GM06990 (cell line): ENCODE data around the gene MAD1L1.

ENCODE experiments used
- DNase-seq: peaks from one replicate; pipeline ENCODE4 v3.0.0-alpha.2; 2011; ENCODE audit not compliant: insufficient read length; ENCODE audit errors: extremely low read depth
- H3K27me3 ChIP-seq: replicated peaks from 2 replicates; pipeline ENCODE4 v1.6.0; 2011; ENCODE audit warnings: low read length; ENCODE audit not compliant: control insufficient read depth, insufficient read depth
- H3K36me3 ChIP-seq: 2 replicates; pipeline ENCODE4 v1.5.1; 2011; ENCODE audit warnings: low read length; ENCODE audit not compliant: control insufficient read depth, insufficient read depth
- H3K4me3 ChIP-seq: replicated peaks from 2 replicates; pipeline ENCODE4 v1.5.1; 2011; ENCODE audit warnings: low read depth, mild to moderate bottlenecking, control low read depth, low read length
- TF ChIP-seq, protein P1 (sequence below): IDR thresholded peaks from 2 replicates; pipeline ENCODE4 v1.5.1; 2011; ENCODE audit warnings: low read length, control low read depth, mild to moderate bottlenecking, inconsistent platforms; ENCODE audit not compliant: insufficient read depth, poor library complexity, severe bottlenecking

The MAD1L1 gene

GRCh38 chr7:2232766-2233520 lies at the start of gene MAD1L1:
Gene MAD1L1, minus strand, starts transcription at chr7:2232945. Its CDS starts 2,812 bp downstream, at chr7:2230133.
- Histone ChIP-seq H3K36me3 (peaks cover 21% of the 10 kb centered on the region), H3K27me3 (no peaks in the 10 kb centered on the region), H3K4me3 (peak within 1 kb of the TSS; percentile 85)
- peak; percentile 90 for DNase-seq
- TF ChIP-seq, protein P1, sequence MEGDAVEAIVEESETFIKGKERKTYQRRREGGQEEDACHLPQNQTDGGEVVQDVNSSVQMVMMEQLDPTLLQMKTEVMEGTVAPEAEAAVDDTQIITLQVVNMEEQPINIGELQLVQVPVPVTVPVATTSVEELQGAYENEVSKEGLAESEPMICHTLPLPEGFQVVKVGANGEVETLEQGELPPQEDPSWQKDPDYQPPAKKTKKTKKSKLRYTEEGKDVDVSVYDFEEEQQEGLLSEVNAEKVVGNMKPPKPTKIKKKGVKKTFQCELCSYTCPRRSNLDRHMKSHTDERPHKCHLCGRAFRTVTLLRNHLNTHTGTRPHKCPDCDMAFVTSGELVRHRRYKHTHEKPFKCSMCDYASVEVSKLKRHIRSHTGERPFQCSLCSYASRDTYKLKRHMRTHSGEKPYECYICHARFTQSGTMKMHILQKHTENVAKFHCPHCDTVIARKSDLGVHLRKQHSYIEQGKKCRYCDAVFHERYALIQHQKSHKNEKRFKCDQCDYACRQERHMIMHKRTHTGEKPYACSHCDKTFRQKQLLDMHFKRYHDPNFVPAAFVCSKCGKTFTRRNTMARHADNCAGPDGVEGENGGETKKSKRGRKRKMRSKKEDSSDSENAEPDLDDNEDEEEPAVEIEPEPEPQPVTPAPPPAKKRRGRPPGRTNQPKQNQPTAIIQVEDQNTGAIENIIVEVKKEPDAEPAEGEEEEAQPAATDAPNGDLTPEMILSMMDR, result no peak

DNA sequence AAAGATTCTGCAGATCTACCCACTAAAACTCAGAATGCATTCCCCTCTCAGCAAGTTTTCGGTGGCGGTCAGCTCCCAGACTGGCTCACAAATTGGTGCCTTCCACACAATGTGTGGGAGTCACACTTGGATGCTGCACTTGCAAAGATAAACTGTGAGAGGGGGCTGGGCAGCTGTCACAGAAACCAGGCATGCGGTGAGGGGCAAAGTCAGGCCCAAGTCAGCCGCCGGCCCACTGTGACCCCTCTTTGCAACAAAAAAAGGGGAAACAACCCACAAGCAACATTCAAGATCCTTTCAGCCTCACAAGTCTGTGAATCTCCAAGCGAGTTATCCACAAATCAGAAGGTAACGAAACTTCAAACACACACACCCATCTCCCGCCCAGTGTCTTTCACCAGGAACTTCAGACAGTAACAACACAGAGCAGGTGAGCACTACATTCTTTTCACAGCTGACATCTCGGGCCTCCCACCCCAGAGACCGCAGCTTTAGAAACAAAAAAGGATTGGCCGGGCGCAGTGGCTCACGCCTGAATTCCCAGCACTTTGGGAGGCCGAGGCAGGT lies 49.5 kb upstream of the MAD1L1 start:
- H3K36me3 ChIP-seq, result peaks cover 4% of the 10 kb centered on the region
- H3K27me3 ChIP-seq, result no peaks in the 10 kb centered on the region
- no peak for DNase-seq
- no peak overlapping the region for H3K4me3 ChIP-seq
- TF ChIP-seq, protein P1, result no peak

DNA sequence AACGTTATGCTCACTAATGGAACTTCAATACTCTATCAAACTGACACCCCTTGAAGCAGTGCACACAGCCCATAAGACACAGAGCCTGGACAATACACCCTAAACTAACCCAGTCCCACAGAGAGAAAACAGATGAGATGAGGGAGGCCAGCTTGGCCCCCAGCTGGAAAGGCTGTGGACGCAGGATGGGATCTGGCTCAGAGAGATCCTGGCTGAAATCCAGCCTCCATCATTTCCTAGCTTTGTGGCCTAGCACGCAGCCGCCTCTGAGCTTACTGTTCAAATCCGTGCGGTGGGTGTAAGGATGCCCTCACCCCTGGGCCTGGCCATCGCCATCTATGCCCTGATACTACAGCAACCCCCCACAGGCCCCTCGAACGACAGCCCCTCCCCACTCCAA lies 48.8 kb upstream of the MAD1L1 start:
- TF ChIP-seq, protein P1, result no peak
- no peaks in the 10 kb centered on the region for H3K27me3 ChIP-seq
- no peak overlapping the region for H3K4me3 ChIP-seq
- peaks cover 5% of the 10 kb centered on the region for H3K36me3 ChIP-seq
- DNase-seq, result no peak

DNA sequence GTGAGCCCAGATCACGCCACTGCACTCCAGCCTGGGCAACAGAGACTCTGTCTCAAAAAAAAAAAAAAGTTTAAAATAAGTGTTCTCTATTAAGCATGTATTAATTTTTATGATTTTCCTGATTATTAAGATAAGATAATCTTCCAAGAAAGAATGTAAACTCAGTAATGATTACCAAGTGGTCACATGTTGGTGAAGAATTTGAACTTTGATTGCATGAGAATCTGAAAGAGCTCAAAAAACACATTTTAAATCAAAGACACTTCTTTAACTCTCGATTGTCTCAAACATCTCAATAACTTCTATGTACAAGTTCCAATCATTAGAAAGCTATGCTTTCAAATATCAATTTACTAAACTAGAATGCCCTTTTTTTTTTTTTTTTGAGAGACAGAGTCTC lies 47.7 kb upstream of the MAD1L1 start:
- TF ChIP-seq, protein P1, result no peak
- Histone ChIP-seq H3K4me3 (no peak overlapping the region), H3K36me3 (peaks cover 5% of the 10 kb centered on the region), H3K27me3 (no peaks in the 10 kb centered on the region)
- DNase-seq, result no peak

DNA sequence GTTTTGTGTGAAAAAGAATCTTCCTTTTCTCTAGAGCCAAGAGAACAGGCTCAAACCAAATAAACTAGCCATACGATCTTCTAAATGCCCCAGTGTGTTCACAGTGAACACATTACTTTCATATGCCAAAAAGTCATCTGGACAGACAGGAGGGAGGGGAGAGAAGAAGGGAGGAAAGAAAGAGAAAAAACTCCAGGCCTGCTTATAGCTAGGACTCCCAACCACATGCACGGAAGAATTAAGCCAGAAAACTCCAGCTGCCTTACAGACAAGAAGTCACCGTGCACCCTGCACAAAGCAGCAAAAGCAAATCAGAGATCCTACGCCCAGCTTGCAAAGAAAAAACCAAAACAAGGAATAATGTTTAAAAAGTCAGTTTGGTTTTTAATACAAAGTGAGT lies 47.2 kb upstream of the MAD1L1 start:
- no peak for DNase-seq
- Histone ChIP-seq H3K36me3 (peaks cover 5% of the 10 kb centered on the region), H3K27me3 (no peaks in the 10 kb centered on the region), H3K4me3 (no peak overlapping the region)
- TF ChIP-seq, protein P1, result no peak
